BJ (cell line): ENCODE results near the gene RANBP3L. TPM values are rescaled to one million over a fixed set of nuclear protein-coding genes. Genes with fewer than 3 reads are reported as not detected.
"Not testable (repeated sequence)": the region's sequence is repeated elsewhere in the genome, so short reads cannot be mapped to it uniquely, and the experiment has no call there.

Source experiments
- CTCF ChIA-PET: fragments of 350-600 bp; formaldehyde crosslinking; extraction: SDS; loops from one replicate; lab custom pipeline; 2021; ENCODE audit warnings: antibody characterized with exemption, inconsistent platforms; lab: Yijun Ruan, JAX
- POLR2A ChIA-PET: fragments of 300-600 bp; sonication (Branson Sonifier 250); formaldehyde crosslinking; extraction: SDS; loops from one replicate; lab custom pipeline; 2021; ENCODE audit warnings: antibody characterized with exemption; lab: Charles Lee
- DNase-seq: peaks from one replicate; pipeline ENCODE4 v3.0.0-alpha.2; 2011; ENCODE audit warnings: low read depth
- H3K27me3 ChIP-seq: 2 replicates; pipeline ENCODE4 v1.6.0; 2011; ENCODE audit warnings: low read length; ENCODE audit not compliant: control insufficient read depth, insufficient read depth
- H3K36me3 ChIP-seq: 2 replicates; pipeline ENCODE4 v1.5.1; 2011; ENCODE audit warnings: low read length; ENCODE audit not compliant: control insufficient read depth, insufficient read depth
- H3K4me3 ChIP-seq: 2 replicates; pipeline ENCODE4 v1.5.1; 2011; ENCODE audit warnings: low read depth, mild to moderate bottlenecking, control low read depth, low read length
- CTCF ChIP-seq: IDR thresholded peaks from 2 replicates; pipeline ENCODE4 v1.5.1; 2011; ENCODE audit warnings: low read depth, mild to moderate bottlenecking, control low read depth, inconsistent platforms, low read length, moderate library complexity; ENCODE audit not compliant: insufficient read depth
- polyA minus RNA-seq: library from RNA; depleted of rRNA, polyadenylated mRNA; stranded (reverse); fragments of >200 nt; gene quantifications from 2 replicates; pipeline ENCODE4 v1.2.3, GENCODE V29; 2011; rRNA and poly(A)+ RNA removed
- polyA plus RNA-seq: library from polyadenylated mRNA; depleted of rRNA; stranded (reverse); fragments of >200 nt; gene quantifications from 2 replicates; pipeline ENCODE4 v1.2.3, GENCODE V29; 2011; rRNA removed

Gene RANBP3L
- not detected in 2 replicates for polyA plus RNA-seq
- not detected in 2 replicates for polyA minus RNA-seq

GRCh38 chr5:36301858-36302603 lies at the start of gene RANBP3L:
TSS of gene RANBP3L (minus strand) at chr5:36301902. CDS start at chr5:36301416, 486 bp downstream.
- Histone ChIP-seq H3K36me3 (no peaks in the 10 kb centered on the region), H3K27me3 (no peaks in the 10 kb centered on the region), H3K4me3 (no peak within 1 kb of the TSS)
- CTCF ChIA-PET, result interaction anchor here (0.9 to 9.0 kb wide), 8 partner anchors 7 to 391 kb away, joined by 3 to 87 read pairs (median 4); no protein-coding TSS in a partner anchor
- DNase-seq, result no peak
- POLR2A ChIA-PET, result interaction anchor here (0.6 kb wide), 1 partner anchor 56 kb away, joined by 3 read pairs; no protein-coding TSS in a partner anchor
- no peak for TF ChIP-seq CTCF

- POLR2A ChIA-PET, result no interaction called here
Measured at GRCh38 chr5:36346896-36347690, 45.4 kb upstream of the RANBP3L start.

GRCh38 chr5:36344899-36345298 lies 43.2 kb upstream of the RANBP3L start:
- no peak for DNase-seq
- peaks cover 2% of the 10 kb centered on the region; the same call in 1 of the 2 replicates for H3K27me3 ChIP-seq
- no peaks in the 10 kb centered on the region for H3K36me3 ChIP-seq
- TF ChIP-seq CTCF, result no peak
- ChIA-PET CTCF (interaction anchor here (1.5 kb wide), 1 partner anchor 10 kb away, joined by 4 read pairs; no protein-coding TSS in a partner anchor), POLR2A (no interaction called here)
- no peak overlapping the region for H3K4me3 ChIP-seq

More at GRCh38 chr5:36346896-36347690, 45.4 kb upstream of the RANBP3L start:
- Histone ChIP-seq H3K4me3 (no peak overlapping the region), H3K27me3 (peaks cover 3% of the 10 kb centered on the region), H3K36me3 (no peaks in the 10 kb centered on the region)
- CTCF ChIA-PET, result interaction anchor here (0.8 to 1.0 kb wide), 3 partner anchors 10 to 82 kb away, joined by 3 to 5 read pairs (median 3); no protein-coding TSS in a partner anchor
- DNase-seq, result no peak
- no peak for TF ChIP-seq CTCF

- H3K4me3 ChIP-seq, DNase-seq, POLR2A ChIA-PET, CTCF ChIA-PET, H3K36me3 ChIP-seq, H3K27me3 ChIP-seq: not testable (repeated sequence)
Measured at GRCh38 chr5:36341720-36342119, 40.0 kb upstream of the RANBP3L start.

- ChIA-PET POLR2A (no interaction called here), CTCF (no interaction called here)
- Histone ChIP-seq H3K4me3 (no peak overlapping the region), H3K36me3 (no peaks in the 10 kb centered on the region), H3K27me3 (peaks cover 4% of the 10 kb centered on the region)
- DNase-seq, result no peak
- no peak for TF ChIP-seq CTCF
Measured at GRCh38 chr5:36337597-36337996, 35.9 kb upstream of the RANBP3L start.
